GM12892 (cell line): ENCODE measurements around the gene RBMS3.

Experiments
- DNase-seq: peaks from one replicate; pipeline ENCODE4 v3.0.0; 2011; ENCODE audit not compliant: insufficient read length
- FAIRE-seq: peaks from 2 replicates; lab custom pipeline; 2011; peaks lifted over from hg19 to GRCh38; lab: Jason Lieb, UNC
- POLR2A ChIP-seq: IDR thresholded peaks from 2 replicates; pipeline ENCODE4 v1.6.1; 2011; ENCODE audit warnings: low read depth, low read length, control low read depth
- POLR2AphosphoS5 ChIP-seq: IDR thresholded peaks from 2 replicates; pipeline ENCODE4 v1.6.1; 2011; ENCODE audit warnings: low read depth, low read length, control low read depth
- TAF1 ChIP-seq: IDR thresholded peaks from 2 replicates; pipeline ENCODE4 v1.6.1; 2011; ENCODE audit warnings: low read depth, mild to moderate bottlenecking, control low read depth, low read length, borderline replicate concordance

Gene RBMS3

DNA sequence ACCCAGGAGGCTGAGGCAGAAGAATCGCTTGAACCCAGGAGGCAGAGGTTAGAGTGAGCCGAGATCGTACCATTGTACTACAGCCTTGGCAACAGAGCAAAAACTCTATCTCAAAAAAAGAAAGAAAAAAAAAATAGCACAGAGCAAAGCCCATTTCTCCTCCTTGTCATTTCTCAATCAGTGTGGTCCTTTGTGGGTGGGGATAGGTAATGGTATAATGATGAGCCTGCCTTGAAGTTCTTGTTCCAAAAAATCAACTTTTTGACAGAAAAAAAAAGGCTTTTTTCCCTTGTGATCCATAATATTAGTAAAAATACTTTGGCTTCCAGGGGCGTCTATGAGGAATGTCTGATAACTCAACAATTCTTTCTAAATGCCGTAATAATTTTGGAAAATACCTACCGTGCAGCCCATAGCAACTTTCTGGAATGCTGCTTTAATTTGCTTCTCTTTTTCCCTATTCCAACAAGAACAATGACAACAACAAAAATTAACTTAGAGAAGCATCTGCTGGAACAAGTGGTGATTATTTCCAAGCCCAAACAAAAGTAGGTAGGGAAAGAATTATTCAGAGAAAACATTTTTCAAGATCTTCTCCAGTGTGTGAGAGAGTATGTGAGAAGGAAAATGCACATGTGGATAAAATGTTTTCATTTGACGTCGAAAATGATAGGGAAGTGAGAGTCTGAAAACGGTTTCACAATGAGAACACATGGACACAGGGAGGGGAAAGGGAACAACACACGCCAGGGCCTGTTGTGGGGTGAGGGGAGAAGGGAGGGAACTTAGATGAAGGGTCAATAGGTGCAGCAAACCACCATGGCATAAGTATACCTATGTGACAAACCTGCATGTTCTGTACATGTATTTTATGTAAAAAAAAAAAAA, 337.8 kb downstream of the RBMS3 start:
- FAIRE-seq (no peak), DNase-seq (no peak)
- TF ChIP-seq TAF1 (no peak), POLR2AphosphoS5 (no peak), POLR2A (no peak)

GRCh38 chr3:29619676-29620075, 338.8 kb downstream of the RBMS3 start:
- TF ChIP-seq TAF1 = no peak
- TF ChIP-seq POLR2A = no peak
- no peak for TF ChIP-seq POLR2AphosphoS5
- FAIRE-seq (no peak), DNase-seq (no peak)

DNA sequence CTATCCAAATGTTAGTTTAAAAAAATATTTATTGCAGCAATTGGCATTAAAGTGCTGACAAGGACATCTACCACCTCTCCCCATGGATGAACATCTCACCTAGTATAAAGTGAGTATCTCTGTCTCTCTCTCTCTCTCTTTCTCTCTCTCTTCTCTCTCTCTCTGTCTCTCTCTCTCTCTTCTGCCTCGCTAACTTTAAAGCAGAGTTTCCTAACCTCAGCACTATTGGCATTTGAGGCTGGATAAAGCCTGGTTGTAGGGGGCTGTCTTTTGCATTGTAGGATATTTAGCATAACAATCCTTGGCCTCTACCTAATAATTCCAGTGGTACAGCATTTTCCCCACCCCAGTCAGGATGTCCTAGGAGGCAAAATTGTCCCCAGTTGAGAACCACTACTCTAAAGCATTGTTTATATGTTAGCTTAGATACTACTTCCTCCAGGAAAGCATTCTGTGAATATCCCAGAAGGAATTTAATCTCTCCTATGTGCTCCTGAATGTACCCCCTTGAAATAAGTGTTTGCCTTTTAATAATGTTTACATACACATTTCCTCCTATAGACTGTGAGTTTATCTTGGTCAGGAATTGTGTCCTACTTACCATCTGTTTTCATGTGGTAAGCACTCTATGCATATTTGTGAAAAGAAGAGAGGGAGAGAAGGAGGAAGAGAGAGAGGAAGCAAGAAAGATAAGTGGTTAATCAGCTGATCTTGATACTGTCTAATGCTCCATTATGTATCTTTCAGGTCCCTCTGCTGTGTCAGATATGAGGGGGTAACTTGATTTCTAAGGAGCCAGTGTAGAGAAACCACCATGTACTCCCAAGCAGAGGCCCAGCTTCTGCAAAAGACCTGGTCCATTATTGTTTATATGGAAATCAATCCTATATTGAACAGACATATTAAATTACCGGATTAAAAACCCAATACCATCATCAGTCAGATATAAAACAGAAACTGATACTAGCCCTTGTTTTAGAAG, 346.6 kb downstream of the RBMS3 start:
- FAIRE-seq (no peak), DNase-seq (no peak)
- TF ChIP-seq POLR2AphosphoS5 = no peak

GRCh38 chr3:29628795-29629194, 347.9 kb downstream of the RBMS3 start:
- FAIRE-seq = no peak
- no peak for DNase-seq
- TF ChIP-seq TAF1 = no peak
- TF ChIP-seq POLR2A = no peak
- no peak for TF ChIP-seq POLR2AphosphoS5

- DNase-seq = no peak
- no peak for FAIRE-seq
- TF ChIP-seq TAF1 (no peak), POLR2A (no peak), POLR2AphosphoS5 (no peak)
These were observed 355.0 kb downstream of the RBMS3 start for GRCh38 chr3:29635888-29636287.

DNA sequence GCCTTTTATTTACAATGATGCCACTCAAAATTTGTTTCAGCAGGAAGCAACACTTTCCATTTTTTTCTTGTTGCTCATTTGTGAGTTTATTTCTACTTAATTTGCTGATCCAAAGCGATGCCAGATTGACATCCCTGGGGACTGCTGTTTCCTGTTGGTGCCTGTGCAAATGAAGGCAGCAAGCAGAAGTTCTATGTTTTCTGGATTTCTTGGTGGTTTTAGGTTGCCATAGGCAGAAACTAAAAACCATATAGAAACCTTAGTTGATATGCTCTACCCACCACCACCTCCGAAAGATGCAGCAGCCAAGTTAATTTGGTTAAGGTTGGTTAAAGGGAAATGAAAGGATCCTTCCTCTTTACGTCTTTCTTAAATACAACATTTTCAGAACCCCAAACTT, 356.2 kb downstream of the RBMS3 start:
- TF ChIP-seq POLR2A = no peak
- no peak for TF ChIP-seq TAF1
- no peak for TF ChIP-seq POLR2AphosphoS5
- FAIRE-seq = no peak
- DNase-seq = no peak

GRCh38 chr3:29639578-29640290, 358.9 kb downstream of the RBMS3 start:
- no peak for FAIRE-seq
- TF ChIP-seq TAF1 (no peak), POLR2AphosphoS5 (no peak), POLR2A (no peak)
- no peak for DNase-seq

DNA sequence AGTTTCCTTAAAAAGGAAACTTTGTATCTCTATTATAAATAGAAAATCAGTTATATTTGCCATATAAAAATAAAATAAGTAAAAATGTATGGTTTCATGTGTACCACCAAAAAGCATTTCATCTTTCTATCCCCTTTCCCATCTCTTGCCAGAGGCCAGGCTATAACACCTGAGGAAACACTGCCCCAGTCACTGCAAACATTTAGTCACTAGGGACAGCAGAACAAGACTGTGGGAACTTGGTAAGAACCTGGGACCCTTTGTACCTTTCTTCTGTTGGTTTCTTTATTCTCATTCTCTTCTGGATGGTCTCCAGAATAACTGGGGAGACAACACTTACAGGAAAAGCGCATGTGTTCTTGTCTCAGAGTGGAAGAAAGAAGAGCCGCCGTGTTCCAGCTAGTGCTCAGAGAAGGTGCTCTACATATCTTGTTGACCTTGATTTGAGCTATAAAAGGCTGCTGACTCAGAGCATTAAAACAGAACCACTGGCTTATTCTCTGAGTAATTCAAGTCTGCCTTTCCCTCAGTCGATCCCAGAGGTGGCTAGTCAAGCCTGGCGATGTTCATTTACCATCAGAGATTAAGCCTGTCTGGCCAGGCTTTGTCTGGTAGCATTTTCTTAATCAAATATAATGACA, 361.6 kb downstream of the RBMS3 start:
- no peak for FAIRE-seq

GRCh38 chr3:29643034-29643425, 362.2 kb downstream of the RBMS3 start:
- DNase-seq = no peak
- no peak for FAIRE-seq
- TF ChIP-seq POLR2A (no peak), POLR2AphosphoS5 (no peak), TAF1 (no peak)

More for the DNA sequence above, 361.6 kb downstream of the RBMS3 start:
- TF ChIP-seq POLR2AphosphoS5 (no peak), TAF1 (no peak), POLR2A (no peak)
- no peak for DNase-seq

DNA sequence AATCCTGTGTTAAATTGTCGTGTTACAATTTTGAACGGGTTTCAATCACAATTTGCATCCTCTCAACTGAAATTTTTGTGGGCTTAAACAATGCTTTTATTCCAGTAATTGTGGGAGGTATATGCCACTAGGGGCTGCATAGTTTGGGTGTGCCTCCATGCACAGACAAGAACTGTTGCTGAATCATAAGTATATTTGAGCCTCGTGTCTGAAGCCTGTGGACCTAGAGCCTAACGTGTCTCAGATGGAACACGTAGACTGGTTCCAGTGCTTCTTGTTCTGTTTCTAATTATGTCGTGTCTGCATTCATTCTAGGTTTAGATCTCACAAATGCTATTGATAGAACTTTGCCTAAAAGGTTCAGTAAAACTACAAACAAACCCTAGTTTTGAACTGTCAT, 363.4 kb downstream of the RBMS3 start:
- no peak for DNase-seq
- no peak for FAIRE-seq
- TF ChIP-seq POLR2A (no peak), TAF1 (no peak), POLR2AphosphoS5 (no peak)
